NCI-H69 (cell line): ENCODE measurements around the gene DCST1.

Source experiments
- DNase-seq: peaks from one replicate; lab custom pipeline; 2025; lab: John Stamatoyannopoulos, UW

DCST1 gene

DNA sequence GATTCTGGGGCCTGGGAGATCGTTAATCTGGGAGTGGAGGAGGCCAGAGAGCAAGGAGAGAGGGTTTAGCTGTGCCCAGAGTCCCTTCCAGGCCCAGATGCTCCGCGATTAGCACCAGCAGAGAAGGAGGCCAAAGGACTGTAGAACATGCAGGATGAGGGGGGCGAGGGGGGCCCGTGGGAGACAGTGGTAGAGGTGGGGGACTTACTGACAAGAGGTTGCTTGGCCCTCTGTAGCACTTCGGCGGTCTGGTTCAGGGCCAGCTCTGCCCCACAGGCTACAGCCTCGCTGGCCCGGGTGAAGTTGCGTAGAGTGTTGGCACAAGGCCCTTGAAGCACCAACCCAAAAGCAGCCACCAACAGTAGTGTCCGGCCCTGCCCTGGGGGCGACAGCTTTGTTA is 738 bp upstream of the DCST1 start:
- no peak for DNase-seq

DNA sequence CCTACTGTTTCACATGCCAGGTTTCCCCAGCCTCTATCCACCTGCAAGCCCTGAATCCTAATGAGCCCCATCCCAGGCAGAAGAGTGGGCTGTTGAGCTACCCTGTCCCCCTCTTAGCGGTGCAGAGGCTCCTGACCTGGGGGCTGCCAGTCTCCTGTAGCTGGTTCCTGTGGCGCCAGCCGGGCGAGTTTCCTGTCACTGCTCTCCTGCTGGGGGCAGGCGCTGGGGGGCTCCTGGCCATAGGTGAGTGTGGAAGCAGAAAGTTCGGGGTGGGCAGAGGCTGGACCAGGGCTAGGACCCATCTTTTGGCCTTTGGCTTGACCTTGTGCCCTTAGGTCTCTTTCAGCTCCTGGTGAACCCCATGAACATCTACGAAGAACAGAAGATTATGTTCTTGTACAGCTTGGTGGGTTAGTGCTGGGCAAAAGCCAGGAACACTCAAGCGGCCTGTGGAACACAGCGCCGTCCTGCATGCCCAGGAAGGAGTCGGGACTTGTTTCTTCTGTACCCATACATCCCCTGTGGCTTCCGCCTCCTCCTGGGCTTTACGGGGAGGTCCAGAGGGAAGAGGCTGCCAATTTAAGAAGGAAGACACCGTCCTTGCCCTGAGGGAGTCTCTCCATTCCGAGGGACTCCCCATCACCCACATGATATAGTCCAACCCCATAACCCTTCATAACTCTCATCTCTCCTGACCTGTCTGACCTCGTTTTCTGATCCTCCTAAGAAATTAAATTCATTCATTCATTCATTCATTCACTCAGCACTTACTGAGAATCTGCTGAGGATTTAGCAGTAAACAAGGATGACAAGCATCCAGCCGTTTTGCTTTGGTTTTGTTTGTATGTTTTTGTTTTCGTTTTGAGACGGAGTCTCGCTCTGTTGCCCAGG is 939 bp downstream of the DCST1 start:
- DNase-seq = no peak

DNA sequence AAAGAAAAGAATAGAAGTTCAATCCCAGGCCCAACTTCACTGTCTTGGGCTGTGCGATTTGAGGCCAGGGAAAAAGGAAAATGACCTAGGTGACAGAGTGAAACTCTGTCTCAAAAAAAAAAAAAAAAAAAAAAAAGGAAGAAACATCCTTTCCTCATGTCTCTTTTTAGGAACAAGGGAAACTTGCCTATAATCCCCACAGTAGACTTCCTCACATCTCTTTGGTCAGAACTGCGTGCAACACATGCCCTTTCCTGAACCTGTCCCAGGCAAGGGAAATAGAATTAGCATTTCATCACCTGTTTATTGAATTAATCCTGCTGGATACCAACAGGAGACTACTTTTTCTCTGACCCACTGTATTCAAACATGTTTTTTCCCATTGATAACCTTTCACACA is 2.3 kb downstream of the DCST1 start:
- no peak for DNase-seq

DNA sequence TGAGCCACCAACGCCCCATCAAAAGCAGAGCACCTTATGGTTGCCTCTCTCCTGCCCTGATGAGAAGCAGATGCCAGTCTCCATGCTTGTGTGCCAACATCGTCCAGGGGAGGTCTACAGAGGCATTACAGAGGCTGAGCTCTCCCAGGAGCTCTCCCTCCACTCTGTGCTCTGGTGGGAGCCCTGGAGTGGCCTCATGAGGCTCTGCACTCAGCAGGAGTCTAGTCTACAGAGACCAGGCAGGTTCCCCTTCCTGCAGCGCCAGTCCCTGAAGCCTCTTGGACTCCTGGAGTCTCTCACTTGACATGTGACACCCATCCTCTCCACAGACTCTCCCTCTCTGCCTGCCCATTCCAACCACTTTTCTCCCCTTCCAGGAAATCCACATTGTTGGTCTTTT is 3.4 kb downstream of the DCST1 start:
- no peak for DNase-seq

DNA sequence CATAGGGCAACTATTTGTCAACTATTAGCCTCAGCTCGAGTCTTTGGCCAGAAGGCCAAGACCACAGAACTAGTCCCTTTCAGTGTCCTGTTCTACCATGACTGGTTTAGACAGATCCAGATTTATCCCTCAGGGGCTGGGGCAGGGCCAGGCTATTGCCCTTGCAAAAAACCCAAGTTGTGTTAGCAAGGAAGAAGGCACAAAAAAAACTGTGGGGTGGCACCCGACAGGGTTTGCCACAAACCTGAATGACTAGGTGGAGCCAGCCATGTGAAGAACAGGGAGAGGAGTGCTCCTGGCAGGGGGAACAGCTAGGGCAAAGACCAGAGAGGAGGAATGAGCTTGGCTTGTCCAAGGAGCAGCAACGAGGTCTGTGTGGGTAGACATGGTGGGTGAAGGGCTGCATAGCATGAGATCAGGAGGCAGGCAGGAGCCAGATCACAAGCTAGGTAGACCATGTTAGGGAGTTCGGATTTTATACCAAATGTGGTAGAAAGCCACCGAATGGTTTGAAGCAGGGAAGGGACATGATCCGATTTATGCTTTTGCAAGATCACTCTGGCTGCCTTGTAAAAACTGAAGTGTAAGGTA is 4.3 kb downstream of the DCST1 start:
- DNase-seq = no peak

DNA sequence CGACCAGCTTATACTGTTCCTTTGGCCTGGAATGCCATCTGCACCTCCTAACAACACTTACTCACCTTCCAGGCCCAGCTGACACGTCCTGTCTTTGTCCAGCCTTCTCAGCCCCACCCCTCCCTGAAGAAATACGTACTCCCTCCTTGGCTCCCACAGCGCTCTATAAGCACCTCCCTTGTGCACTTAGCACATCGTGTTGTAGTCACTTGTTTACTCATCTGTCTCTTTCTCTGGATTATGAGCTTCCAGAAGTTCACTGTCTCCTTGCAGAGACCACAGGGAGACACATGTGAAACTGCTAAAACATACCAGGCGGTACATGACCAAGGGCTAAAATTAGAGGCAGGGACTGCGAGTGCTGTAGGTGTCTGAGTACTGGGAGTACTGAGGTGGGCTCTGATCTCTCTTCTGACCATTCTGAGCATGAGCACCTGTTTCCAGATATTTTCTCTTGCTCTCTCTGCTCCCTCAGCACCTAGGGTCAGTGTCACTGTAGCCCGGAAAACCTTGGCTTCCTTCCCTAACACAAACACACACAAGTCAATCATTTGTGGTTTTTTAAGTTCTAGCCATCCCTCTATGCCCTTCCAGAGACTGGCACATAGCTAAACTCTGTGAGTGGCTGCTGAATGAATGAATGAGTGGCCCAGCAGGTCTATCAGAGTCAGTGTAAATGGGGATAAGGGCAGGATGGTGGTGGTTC is 5.1 kb downstream of the DCST1 start:
- no peak for DNase-seq

DNA sequence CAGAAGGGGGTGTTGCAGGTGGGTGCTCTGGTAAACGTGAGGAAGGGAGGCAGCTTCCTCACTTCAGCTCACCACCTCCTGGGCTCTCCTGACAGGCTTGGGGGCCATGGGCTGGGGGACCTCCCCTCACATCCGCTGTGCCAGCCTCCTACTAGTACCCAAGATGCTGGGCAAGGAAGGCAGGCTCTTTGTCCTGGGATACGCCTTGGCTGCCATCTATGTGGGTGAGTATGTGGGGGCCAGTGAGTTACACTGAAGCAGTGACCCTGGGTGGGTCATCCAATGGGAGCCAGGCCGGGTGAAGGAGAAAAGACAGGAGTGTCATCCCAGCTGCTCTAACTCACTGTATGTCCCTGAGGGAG is 5.7 kb downstream of the DCST1 start:
- DNase-seq = no peak

DNA sequence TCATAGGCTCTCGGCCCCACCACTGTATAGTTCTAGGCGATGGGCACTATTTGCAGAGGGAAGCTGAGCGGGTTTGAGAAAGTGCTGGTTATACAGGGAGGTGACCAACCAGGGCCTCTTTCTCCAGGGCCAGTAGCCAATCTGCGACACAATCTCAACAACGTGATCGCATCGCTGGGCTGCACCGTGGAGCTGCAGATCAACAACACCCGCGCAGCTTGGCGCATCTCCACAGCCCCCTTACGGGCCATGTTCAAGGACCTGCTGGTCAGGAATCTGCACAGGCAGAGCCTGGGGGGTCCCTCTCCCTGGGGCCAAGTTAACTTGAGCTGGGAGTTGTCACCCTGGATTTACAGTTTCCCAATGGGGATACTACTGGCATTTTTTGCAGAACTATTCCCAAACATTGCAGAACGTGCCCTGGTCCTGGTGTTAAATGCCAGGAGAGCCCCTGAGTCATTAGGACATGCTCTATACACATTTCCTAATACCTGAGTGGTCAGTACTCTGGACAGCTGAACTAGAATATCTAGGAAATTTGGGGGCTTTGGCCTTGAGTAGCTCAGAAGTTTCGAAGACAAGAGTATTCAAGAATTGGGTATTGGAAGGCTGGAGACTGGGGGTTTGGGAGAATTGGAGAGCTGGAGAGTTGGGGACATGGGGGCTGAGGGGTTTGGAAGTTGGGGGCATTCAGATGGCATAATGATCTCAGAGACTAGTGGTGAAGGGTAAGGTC is 6.9 kb downstream of the DCST1 start:
- no peak for DNase-seq

DNA sequence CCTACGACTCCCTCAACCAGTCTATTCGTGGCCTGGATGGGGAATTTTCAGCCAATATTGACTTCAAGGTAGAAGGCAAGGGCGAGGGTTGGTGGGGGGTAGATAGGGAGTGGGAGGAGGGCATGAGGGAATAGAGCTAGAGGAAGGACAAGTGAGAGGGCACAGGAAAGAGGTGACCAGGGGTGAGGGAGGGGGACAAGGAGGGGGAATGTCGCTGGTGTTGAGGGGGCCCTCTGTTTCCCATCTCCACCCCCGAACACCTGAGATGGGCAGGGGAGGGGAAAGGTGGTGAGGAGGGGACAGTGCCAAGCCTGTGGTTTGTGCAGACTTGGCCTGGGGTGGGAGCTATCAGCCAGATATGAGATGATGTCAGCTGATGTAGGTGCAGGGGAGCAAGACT is 9.2 kb downstream of the DCST1 start:
- no peak for DNase-seq

DNA sequence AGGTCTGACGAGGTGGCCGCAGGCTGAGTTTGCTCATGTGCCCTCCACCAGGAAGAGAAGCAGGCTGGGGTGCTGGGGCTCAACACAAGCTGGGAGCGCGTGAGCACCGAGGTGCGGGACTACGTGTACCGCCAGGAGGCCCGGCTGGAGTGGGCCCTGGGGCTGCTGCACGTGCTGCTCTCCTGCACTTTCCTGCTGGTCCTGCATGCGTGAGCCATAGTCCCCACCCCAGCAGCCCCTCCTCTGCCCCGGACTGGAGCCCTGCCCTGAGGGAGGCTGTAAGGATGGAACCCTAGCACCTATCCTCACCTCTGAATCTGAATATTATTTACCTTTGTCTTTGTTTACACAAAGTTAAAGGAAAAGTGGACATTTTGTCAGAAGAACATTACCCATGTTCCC is 9.7 kb downstream of the DCST1 start:
- no peak for DNase-seq

DNA sequence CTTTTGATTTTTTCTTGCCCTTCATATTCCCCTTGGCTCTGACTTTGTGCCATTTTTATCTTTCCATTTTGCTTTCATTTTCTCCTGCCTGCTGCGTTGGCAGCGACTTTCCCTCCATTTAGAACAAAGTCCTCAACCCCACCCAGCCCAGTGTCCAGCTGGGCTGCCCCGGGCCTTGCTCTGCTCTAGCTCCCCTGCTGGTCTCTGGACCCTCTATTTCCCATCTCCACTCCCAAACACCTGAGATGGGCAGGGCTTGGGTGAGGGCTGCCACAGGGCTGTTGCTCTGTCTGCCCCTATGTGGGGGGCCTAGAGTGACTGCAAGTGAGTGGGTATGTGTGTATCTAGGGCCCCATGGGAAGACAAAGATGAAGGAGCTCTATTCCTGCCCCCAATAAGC is 10.2 kb downstream of the DCST1 start:
- DNase-seq = no peak

DNA sequence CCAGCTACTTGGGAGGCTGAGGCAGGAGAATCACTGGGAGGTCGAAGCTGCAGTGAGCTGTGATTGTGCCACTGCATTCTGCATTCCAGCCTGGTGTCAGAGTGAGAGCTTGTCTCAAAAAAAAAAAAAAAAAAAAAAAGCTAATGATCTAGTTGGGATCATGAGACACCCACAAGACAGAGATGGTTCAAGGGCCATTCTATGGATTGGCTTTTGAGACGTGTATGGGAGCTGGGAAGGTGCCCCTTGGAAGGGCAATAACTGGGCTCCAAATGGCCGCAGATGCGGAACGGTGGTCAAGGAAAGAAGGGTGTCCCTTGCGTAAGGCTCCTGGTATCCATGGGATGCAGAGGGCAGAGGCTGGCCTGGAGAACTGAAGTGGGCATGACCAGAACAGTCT is 10.7 kb downstream of the DCST1 start:
- no peak for DNase-seq

DNA sequence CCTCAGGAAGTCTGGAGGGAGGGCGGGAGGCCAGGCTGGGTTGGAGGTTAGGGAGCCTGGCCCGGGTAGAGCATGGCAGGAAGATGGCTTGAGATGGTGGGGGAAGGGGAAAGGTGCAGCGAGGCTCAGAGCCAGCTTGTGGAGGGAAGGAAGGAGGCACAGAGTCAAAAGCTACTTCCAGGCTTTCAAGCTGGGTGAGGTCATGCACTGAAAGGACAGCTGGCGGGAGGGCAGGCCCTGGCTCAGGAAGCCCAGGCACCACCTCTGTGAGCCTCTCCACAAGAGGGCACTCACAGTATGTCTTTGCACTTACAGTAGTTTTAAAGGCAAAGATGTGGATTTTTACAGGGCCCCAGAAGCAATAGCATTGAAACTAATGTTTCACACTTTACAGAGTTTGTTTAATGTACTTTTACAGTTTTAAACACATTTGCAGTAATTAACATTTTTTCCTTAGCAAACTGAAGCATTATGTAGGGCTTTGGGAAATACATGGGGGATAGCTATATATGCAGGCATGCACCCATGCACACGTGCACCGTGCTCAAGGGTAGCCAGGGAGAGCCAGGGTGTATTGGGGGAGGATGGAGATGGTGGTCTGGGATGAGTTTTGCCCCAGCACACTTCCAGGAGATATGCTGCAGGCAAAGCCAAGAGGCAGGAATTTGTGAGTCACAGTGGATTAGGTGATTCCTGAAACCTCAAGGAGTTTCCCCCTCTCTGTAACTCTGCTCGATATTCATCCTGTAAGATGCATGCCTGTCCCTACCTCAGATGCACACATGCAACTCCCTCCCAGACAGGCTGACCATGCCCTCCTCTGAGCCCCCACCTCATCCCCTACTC is 11.4 kb downstream of the DCST1 start:
- peak; percentile 75 for DNase-seq

DNA sequence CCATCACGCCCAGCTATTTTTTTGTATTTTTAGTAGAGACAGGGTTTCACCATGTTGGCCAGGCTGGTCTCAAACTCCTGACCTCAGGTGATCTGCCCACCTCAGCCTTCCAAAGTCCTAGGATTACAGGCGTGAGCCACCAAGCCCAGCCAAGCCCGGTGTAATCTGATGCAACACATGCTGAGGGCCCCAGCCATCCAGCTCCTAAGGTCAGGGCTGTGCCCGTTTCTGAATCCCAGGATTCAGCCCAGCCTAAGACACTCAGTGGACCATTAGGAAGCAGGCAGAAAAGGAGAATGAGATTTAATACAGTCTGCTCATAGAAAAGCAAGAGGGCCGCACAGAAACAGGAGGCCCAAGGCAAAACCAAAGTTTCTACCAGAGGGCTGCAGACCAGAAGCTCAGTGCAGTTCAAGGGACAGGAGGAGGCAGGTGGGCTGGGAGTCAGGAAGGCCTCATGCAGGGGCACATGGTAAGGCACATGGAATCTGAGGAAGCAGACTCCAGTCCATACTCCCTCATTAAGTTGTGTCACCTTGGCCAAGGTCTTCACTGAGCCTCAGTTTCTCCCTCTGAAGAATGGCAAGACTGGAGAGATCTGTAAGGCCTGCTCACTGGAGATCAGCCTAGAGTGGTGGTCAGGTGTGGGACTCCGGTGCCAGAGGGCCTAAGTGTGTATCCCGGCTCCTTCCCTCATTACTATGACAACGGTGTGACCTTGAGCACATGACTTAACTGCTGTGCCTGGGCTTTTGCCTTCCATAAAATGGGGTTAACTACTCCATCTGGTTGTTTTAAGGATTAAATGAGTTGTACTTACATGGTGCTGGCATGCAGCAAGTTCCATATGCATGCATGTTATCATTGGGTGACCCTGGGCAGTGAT is 15.1 kb downstream of the DCST1 start:
- no peak for DNase-seq

DNA sequence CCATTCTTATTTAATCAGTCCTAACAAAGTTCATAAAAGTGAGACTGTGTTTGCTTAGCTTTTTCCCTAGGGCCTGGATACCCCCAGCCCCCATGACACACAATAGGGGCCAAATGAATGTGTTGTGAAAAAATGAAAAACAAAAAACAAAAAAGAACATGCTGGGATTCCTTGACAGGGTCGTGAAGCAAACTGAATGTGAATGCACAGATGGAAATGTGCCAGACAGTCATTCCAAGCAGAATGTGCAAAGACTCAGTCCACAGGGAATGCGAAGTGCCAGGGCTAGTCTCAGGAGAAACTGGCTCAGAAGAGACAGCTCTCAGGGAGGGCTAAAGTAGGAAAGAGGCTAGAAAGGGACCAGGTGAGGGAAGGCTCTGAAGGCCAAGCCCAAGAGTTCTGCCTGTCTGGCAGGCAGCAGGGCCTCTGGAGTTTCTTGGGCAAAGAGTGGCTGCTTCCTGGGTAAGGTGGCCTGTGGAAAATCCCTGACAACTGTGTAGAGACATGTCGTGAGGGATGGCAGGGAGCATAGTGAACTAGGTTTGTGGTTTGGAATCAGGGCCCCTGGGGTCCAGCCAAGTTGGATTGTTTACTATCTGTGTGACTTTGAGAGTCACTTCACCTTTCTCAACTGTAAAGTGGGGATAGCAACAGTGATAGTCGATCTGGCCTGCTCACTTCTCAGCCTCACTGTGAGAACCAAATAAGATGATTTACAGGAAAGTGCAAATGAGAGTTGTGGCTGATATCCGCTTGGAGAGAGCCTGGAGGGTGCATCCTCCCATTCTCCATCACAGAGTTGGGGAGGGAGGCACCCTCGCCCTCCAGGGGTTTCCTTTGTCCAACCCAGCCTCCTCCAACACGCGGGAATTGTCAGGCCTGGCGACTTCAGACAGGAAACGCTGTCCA is 16.3 kb downstream of the DCST1 start:
- DNase-seq = peak; percentile 53

DNA sequence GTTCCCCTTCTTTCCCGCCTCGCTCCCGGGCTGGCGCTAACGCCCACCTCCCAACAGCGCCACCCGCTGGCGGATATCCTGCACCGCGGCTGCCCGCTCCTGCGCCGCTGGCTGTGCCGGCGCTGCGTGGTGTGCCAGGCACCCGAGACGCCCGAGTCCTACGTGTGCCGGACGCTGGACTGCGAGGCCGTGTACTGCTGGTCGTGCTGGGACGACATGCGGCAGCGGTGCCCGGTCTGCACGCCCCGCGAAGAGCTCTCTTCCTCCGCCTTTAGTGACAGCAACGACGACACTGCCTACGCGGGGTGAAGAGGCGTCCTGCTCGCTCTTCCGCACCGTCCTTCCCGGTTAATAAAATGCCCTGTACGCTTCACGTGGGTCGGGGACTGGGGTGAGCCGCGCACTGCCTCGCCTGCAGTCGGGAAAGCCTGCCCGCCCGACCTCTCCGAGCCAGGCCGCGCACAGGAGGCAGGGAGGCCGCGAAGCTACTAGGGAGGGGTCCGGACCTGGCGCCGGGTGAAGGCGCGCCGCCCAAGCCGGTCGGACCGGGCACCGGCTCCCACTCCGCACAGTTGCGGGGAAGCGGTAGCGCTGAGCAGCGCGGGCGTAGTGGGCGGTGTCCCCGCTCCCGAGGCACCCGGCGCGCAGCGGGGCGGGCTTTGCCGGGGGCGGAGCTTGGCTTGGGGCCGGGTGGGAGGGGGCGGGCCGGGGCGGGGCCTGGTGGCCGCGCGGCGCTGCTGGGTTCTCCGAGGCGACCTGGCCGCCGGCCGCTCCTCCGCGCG is 17.1 kb downstream of the DCST1 start, which contains the start of gene ADAM15:
ADAM15 (plus strand) TSS at position 757 of the 782 bp plus-strand sequence. CDS start 71 bp downstream, outside the sequence.
- peak; percentile 96 for DNase-seq

DNA sequence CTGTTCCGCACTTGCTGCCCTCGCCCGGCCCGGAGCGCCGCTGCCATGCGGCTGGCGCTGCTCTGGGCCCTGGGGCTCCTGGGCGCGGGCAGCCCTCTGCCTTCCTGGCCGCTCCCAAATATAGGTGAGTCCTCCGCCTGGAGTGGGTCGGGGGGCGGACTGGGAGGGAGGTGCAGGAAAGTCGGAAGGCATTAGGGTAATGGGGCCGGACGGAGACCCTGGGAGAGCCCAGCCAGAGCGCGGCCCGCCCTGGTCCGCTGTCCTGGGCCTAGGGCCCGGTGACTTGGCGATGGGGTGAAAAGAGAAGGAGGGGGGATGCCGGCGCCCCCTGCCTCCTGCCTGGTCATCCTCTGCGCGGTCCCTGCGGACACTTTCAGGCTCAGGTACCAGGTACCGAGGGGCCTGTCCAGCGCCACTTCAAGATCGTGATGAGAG is 17.7 kb downstream of the DCST1 start:
- no peak for DNase-seq

DNA sequence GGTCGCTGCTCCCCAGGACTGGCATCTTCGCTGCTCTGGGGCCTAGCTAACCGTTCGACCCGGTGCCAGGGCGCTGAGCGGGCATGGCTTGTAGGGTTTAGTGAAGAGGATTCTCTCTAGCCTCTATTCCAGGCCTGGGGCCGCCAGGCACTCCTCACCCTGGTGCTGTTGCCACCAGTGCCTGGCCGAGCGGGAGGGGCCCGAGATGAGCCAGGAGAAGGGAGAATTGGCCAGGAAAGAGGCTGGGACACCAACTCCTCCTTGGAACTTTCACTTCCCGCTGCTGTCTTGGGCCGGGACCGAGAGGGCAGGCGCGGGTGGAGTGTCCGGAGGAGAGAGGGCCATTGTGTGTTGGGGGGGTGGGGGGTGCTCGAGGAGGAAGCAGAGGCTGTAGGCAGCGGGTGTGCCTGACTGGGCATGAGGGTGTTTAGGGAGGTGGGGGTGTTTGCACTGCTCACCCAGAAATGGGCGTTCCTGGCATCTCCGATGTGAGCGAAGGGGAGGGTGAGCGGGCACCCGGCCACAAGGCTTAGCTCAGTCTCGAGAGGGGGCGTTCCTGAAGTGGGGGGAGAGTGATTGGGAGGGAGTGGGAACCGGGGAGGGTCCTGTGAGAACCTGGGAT is 18.3 kb downstream of the DCST1 start:
- peak; percentile 77 for DNase-seq
